Measurements from ENCODE around the gene TMEM151B. TPM values are rescaled to one million over a fixed set of nuclear protein-coding genes. Genes with fewer than 3 reads are reported as not detected.

TMEM151B gene
- total and polyA plus RNA-seq, 9 of the 15 experiments (the other 6 are each of a cell fraction or from before 2014, with no cell fraction given) = not detected

- TF ChIP-seq E2F4 (CRISPR knock-in tag; IDR thresholded peaks at IDR 0.05; ENCODE audit: low read depth) (0 out of 2 replicates have a peak, but pooled peaks have one; percentile 11), PRMT5 (CRISPR knock-in tag; IDR thresholded peaks at IDR 0.05) (no peak), ZMIZ1 (IDR thresholded peaks at IDR 0.05; ENCODE audit: low read depth in 2 of 2, low read length in 2 of 2) (no peak), FOXP4 (CRISPR knock-in tag; IDR thresholded peaks at IDR 0.05; ENCODE audit: borderline replicate concordance) (no peak), CTCFL (IDR thresholded peaks at IDR 0.05; ENCODE audit: borderline replicate concordance, insufficient read depth, low read depth, low read length, poor library complexity, severe bottlenecking) (no peak), NBN (IDR thresholded peaks at IDR 0.05; ENCODE audit: low read depth) (0 out of 2 replicates have a peak, but pooled peaks have one; percentile 37), ZBTB2 (IDR thresholded peaks at IDR 0.05) (peak; percentile 71; the same call in 1 of the 2 replicates), TRIM24 (IDR thresholded peaks at IDR 0.05) (no peak), ZNF431 (CRISPR knock-in tag; IDR thresholded peaks at IDR 0.05) (no peak; the same call in 1 of the 2 replicates)
Observed at GRCh38 chr6:44222486-44223318, 47.5 kb upstream of the TMEM151B start (continued).

Measured in K562 (cell line).